ENCODE measurements around the gene CHURC1. TPM values are rescaled to one million over a fixed set of nuclear protein-coding genes. Genes with fewer than 3 reads are reported as not detected.

CHURC1 gene
- total RNA-seq, 4 donors from 2014 or later: 53.6 to 113 (median 81.9) TPM

DNA sequence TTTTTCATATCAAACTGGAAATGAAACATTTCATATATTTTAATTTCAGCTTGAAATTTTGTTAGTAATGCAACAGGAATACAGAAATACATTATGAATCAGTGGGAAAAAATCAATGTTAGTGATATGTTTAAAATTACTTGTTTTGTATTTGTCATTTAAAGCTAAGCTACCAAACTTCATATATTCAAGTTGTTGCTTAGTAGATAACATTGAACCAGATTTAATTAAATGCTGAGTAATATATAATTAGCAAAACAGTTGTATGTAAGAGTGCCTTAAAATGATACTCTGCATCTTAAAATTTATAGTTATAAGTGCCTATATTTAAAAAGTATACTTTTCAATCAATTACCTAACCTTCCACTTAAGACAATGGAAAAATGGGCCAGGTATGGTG is 5.0 kb downstream of the CHURC1 start:
- ATAC-seq (ENCODE audit: low FRiP score): no peak
- TF ChIP-seq, protein P1, sequence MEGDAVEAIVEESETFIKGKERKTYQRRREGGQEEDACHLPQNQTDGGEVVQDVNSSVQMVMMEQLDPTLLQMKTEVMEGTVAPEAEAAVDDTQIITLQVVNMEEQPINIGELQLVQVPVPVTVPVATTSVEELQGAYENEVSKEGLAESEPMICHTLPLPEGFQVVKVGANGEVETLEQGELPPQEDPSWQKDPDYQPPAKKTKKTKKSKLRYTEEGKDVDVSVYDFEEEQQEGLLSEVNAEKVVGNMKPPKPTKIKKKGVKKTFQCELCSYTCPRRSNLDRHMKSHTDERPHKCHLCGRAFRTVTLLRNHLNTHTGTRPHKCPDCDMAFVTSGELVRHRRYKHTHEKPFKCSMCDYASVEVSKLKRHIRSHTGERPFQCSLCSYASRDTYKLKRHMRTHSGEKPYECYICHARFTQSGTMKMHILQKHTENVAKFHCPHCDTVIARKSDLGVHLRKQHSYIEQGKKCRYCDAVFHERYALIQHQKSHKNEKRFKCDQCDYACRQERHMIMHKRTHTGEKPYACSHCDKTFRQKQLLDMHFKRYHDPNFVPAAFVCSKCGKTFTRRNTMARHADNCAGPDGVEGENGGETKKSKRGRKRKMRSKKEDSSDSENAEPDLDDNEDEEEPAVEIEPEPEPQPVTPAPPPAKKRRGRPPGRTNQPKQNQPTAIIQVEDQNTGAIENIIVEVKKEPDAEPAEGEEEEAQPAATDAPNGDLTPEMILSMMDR (IDR thresholded peaks at IDR 0.05): no peak

DNA sequence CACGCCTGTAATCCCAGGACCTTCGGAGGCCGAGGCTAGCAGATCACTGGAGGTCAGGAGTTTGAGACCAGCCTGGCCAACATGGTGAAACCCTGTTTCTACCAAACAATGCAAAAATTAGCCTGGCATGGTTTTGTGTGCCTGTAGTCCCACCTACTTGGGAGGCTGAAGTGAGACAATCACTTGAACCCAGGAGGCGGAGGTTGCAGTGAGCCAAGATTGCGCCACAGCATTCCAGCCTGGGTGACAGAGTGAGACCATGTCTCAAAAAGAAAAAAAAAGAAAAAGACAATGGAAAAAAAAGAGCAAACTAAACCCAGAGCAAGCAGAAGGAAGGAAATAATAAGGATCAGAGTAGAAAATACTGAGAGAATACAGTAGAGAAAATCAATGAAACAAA is 5.4 kb downstream of the CHURC1 start:
- no peak for ATAC-seq (ENCODE audit: low FRiP score)
- TF ChIP-seq, protein P1 (IDR thresholded peaks at IDR 0.05): no peak
- DNase-seq (ENCODE audit: low spot score): no peak

More for the DNA sequence above, 5.0 kb downstream of the CHURC1 start:
- DNase-seq (ENCODE audit: low spot score): no peak

DNA sequence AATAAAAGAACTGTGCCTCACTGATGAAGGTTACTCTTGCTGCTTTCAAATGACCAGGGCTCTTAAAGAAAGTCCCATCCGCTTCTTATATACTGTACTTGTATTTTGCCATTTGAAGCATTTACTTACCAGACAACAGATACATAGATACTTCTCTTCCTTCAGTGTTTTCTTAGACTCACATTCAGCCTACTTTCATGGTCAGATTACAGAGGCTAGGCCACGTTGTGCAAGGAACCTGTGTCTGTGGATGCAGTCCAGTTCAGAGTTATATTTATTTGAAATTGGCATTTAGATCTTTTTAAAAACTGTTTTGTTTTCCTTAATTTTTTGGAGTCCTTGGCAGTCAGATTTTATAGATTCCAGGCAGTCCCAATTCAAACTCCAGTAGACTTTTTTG is 6.2 kb downstream of the CHURC1 start:
- TF ChIP-seq, protein P1 (IDR thresholded peaks at IDR 0.05): no peak
- no peak for DNase-seq (ENCODE audit: low spot score)
- ATAC-seq (ENCODE audit: low FRiP score): no peak

DNA sequence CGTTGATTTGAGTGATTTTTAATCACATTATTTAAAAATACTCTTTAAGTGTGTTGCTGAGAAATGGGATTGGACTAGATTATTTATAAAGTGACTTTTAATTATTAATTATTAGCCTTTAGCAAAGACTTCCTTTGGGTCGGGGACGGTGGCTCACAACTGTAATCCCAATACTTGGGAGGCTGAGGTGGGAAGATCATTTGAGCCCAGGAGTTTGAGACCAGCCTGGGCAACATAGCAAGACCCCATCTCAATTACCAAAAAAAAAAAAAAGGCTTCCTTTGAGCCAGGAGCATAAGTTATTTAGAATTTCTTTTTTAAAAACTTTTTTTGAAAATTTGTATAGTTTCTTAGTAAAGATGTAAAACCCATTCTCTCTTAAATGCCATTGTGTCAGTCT is 8.8 kb downstream of the CHURC1 start:
- TF ChIP-seq, protein P1 (IDR thresholded peaks at IDR 0.05): no peak
- no peak for DNase-seq (ENCODE audit: low spot score)
- ATAC-seq (ENCODE audit: low FRiP score): no peak

DNA sequence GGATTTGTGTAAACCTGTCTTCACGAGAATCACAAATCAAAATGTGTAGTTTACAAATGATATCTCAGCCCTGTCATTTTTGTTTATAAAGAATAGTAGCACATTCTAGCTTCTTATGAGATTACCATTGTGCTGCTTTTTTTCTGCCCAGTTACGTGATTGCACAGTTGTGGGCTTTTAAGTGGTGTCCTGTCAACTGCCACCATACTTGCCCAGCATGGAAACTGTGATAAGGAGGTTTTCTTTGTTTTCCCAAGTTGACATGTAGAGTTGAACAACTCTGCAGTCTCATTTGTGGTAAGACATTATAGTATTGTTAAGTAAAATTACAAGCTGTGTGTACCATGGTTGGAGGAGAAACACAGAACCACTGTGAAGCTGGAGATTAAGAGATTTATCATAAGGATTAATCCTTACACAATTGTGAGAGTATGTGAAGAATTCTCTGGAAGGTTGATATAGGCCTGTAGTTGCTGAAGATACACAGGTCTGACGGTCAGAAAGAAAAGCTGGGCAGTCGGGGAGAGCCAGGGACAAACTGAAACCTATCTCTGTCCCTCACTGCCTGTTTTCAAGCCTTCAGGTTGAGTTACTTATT is 12.2 kb downstream of the CHURC1 start:
- TF ChIP-seq, protein P1 (IDR thresholded peaks at IDR 0.05): no peak
- no peak for ATAC-seq (ENCODE audit: low FRiP score)

GRCh38 chr14:64927031-64927430 is 12.8 kb downstream of the CHURC1 start:
- TF ChIP-seq, protein P1 (IDR thresholded peaks at IDR 0.05): no peak
- ATAC-seq (ENCODE audit: low FRiP score): no peak
- DNase-seq (ENCODE audit: low spot score): no peak

More for the DNA sequence above, 12.2 kb downstream of the CHURC1 start:
- no peak for DNase-seq (ENCODE audit: low spot score)

DNA sequence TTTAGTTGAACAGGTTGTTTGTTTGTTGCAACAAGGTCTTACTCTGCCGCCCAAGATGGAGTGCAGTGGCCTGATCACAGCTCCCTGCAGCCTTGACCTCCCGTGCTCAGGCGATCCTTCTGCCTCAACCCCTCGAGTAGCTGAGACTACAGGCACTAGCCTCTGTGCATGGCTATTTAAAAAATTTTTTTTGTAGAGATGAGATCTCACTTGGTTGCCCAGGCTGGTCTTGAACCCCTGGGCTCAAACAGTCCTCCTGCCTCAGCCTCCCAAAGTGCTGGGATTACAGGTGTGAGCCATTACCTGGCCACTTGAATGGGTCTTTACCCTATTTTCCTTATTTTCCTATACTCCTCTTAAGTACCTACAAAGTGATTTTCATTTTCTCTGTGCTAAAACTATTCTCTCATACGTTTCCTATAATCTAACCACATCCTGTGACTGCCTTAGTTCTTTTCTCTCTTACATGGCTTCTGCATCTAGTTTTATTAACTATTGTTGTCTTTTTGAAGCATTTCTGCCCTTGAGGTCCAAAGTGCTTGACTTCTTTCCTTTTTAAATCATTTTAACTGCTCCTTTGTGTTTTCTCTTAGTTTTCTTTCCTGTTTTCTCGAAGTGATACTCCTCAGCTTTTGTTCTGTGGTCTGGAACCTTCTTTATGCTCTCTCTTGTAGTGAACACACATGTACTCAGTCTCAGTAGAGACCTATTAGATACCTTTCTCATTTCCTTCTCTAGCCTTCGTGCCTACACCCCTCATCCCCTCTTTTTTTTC is 14.2 kb downstream of the CHURC1 start:
- DNase-seq (ENCODE audit: low spot score) (no peak), ATAC-seq (ENCODE audit: low FRiP score) (no peak)
- TF ChIP-seq, protein P1 (IDR thresholded peaks at IDR 0.05): no peak

All from omental fat pad (tissue), 4 donors.